Measurements from ENCODE around the gene SLC9C1.

The SLC9C1 gene

DNA sequence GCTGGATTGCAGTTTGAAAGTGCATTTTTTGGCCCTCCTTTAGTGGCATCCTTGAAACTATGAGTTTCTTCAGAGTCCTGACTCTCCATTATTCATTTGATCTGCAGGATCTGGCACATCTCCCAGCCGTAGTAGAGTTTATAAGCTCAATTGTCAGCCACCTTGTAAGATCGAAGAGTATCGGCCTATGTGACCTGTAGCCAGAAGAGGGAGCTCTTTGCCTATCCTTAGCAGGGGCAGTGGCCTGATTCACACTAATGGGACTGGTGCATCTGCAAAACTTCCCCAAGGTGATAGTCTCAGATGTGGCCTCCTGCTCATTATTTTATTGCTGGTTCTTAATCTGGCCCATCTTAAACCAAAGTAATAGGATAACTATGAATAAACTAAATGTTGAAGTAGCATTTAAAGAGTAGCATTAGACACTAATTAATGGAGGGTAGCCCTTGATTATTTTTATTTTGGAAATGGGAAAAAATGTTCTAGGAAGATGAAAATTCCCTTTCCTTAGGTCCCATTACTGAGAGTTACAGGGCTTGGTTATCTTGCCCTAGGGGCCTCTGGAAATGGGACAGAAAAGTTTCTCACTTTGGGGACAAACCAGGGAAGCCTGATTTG, 182.1 kb downstream of the SLC9C1 start:
- DNase-seq (ENCODE audit: low read depth in 2 of 2) = peak in 1 of 2 experiments; percentile 22

DNA sequence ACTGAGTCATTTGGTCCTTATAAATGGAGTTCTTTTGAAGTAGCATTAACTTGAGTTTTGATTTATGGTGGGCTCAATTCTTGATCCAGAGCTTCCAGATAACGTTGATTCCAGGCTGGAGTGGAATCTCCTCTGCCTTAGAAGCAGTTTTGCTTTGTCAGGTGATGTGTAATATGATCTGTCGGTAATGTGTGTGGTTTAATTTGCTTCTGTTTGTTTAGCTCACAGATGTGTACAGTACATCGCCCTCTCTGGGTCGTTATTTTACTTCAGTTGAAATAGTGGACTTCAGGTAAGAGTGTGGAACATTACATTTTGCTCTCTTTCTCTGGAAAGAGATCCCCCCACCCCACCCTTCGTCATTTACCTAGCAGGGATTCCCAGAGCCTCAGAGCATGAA, 184.7 kb downstream of the SLC9C1 start:
- no peak for DNase-seq (ENCODE audit: low read depth in 2 of 2)

DNA sequence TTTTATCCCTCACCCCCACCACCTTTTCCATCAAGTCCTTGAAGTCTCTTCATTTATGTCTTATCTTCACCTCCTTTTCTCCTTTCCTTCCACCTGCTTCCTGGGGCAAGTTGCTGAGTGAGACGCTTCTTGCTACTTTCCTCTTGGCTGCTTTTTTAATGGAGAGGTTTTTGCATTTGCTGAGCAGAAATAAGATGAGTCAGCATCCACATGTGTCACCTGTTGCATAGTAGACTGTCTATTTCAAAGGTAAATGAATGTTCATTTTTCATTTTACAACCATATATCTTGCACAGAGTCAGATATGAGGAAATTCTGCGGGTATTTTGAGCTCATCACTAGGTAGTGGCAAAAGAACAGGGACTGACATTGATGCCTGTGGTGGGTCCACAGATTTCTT, 189.2 kb downstream of the SLC9C1 start:
- DNase-seq (ENCODE audit: low read depth in 2 of 2) = no peak

DNA sequence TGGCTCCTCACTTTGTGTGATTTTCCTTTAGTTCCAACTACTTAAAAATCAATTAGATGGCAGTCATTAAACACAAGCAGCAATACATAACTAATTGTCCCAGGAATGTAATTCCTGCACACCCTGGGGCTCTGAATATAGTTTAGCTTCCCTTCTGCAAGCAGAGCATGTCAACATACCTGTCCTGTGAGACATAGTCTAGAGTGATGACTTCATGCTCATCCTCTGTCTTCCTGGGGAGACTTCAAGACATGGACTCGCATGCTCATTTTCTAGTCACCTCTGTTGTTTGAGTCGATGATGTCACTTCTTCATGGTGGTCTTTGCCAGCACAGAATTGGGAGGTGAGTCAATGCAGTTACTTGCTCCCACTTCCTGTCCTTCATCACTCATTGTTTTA, 192.1 kb downstream of the SLC9C1 start:
- DNase-seq (ENCODE audit: low read depth in 2 of 2) = peak; percentile 45 to 57

DNA sequence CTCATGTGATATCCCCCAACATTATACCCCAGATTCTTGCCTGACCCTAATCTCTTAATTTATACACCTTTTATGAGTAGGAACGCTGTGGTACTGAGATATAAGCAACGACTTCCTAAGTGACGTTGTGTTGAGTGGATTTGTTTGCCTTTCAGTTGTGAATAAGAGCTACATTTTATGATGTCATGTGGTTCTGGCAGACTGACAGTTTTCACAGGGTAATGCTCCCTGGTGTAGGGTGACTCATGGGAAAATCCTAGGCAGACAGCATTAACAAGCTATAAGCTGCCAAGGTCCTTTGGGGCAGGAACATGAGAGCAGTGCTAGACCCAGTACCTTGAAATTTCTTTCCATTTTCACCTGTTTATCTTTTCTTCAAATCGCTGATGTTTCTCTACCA, 196.6 kb downstream of the SLC9C1 start:
- DNase-seq (ENCODE audit: low read depth in 2 of 2) = peak; percentile 96

DNA sequence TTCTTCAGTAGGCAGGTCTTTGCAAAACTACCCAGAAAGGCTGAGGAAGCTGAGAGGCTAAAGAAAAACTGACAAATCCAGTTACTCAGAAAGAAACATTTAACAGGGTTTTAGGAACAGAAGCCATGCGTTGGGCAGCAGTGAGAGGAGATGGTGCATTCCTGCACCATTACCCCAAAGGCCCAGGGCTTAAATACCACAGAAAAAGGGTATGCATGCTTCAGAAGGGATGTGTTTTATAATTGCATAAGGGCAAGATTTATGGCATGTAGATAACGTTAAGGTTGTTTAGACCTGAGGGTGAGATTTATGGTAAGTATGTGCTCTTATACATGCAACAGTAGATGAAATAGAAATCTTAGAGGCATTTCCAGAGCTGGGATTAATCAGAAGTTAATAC, 197.8 kb downstream of the SLC9C1 start:
- no peak for DNase-seq (ENCODE audit: low read depth in 2 of 2)

DNA sequence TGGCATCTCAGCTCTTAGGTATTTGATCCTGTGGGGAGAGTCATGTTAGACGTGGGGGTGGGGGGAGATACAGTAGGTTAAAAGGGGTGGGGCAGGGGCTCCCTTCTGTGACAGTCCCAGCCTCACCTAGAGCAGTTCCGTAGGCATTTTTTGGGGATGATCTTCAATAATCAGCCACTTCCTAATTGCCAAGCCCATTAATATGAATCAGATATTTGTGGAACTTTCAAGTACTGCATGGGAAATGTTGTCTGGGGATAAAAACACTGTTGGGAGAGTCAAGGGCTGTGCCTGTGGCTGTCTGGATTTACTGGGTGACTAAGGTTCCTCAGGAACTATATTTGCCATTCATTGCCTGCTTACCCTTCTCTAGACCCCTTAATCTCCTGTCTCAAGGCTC, 198.3 kb downstream of the SLC9C1 start:
- no peak for DNase-seq (ENCODE audit: low read depth in 2 of 2)

DNA sequence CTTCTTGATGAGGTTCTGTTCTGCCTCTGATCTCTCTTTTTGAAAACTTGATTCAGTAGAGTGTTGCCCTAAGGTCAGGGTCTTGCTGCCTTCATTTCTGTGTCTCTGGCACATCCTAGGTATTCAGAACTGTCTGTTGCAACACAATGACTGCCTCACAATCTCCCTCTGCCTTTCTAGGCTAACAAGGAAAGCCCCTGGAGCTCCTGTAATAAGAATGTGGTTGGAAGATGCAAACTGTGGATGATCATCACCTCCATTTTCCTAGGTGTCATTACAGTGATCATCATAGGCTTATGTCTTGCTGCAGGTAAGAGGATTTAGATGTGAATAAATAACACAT, 200.9 kb downstream of the SLC9C1 start:
- DNase-seq (ENCODE audit: low read depth in 2 of 2) = no peak

DNA sequence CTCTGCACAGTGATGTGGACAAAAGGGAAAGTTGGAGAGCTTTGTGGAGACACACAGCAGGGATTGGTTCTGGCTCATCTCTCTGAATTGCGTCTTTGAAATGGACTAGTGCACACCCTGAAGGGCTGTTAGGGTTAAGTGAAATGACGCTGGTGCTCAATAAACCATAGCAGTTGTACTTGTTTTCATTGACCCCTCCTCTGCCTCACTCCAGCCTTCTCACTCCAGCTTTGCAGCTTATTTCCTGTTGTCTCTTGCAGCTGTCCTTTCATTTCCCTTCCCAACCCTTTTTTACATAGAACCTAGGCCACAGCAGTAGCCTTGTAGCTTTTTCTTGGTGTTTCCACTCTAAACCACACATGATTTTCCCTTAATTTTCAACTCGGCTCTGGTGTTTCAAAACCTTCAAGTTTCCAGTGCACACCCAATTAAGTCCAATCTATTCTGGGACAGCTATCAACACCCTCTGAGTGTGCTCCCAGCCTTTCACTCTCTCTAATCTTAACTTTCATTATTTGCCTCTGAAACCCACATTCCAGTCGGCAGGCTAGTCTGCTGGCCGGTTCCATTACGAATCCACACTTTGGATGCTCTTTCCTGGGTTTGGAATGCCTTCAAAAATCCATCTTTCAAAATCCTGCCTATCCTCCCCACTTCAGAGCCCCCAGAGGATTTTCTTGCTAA, 201.4 kb downstream of the SLC9C1 start:
- no peak for DNase-seq (ENCODE audit: low read depth in 2 of 2)

DNA sequence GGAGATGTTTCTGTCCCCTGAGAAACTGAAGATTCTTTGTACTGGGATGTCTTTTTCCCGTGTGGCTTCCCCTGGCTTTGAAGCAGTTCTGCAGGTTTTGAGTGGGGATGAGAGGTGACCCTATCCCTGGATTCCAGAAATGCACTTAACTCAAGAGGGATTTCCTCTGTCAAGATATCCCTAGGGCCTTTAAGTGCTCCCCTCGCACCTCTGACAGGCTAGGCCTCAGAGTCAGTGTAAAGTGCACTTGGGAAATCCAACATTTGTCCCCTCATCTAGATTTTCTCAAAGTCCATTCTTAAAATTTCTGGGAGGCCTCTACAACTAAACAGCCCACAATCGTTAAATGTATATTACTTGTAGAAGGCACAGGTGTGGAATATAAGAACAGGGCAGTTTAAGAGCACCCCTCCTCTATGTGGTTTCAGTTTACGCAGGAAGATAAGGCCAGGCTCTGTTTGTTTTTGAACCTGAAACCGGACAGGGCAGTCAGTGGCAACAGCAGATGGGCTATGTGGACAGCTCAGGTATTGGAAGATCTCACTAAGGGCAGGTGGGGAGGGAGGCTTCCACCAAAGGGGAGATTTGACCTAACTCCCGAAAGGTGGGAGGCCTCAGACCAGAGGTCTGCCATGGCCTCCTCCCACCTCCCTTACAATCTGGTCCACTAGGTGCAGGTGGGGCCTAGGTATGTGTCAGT, 203.0 kb downstream of the SLC9C1 start:
- DNase-seq (ENCODE audit: low read depth in 2 of 2) = no peak

Data from fibroblast of skin of left biceps (primary cell).